Endothelial cell of umbilical vein (primary cell): ENCODE results near the gene TYROBP. TPM values are rescaled to one million over a fixed set of nuclear protein-coding genes. Genes with fewer than 3 reads are reported as not detected.

Experiments used
- BruUV-seq: library from RNA; stranded (reverse); fragments of 400-500 nt; replicated peaks from 2 replicates; lab custom pipeline; 2021; lab: Mats Ljungman, UMichigan
- CTCF ChIA-PET: fragments of 300-600, 350-600 bp; sonication (Branson Sonifier 250); formaldehyde crosslinking; loops from one replicate; lab custom pipeline; 2021; ENCODE audit warnings: antibody characterized with exemption, inconsistent platforms; lab: Charles Lee
- POLR2A ChIA-PET: fragments of 300-600, 350-600 bp; sonication (Branson Sonifier 250); formaldehyde crosslinking; loops from one replicate; lab custom pipeline; 2021; ENCODE audit warnings: antibody characterized with exemption, inconsistent platforms; lab: Charles Lee
- DNase-seq: peaks from one replicate; pipeline ENCODE4 v3.0.0-alpha.2; 2011; ENCODE audit warnings: low read depth, low spot score
- FAIRE-seq: peaks from 2 replicates; lab custom pipeline; 2011; peaks lifted over from hg19 to GRCh38; lab: Jason Lieb, UNC
- H2AFZ ChIP-seq: 2 replicates; pipeline ENCODE4 v1.6.0; 2012; ENCODE audit warnings: low read depth, low read length, control low read depth, inconsistent platforms
- H3K27ac ChIP-seq: 2 replicates; pipeline ENCODE4 v1.5.1; 2011; ENCODE audit warnings: low read depth, mild to moderate bottlenecking, control low read depth, low read length, moderate library complexity; ENCODE audit not compliant: insufficient read depth
- H3K27me3 ChIP-seq, 2 experiments: 2 replicates each; pipeline versions ENCODE4 v1.6.0 to v1.6.1; 2011; ENCODE audit warnings: low read length in 2 of 2, mixed read lengths in 1 of 2; ENCODE audit not compliant: control insufficient read depth in 2 of 2, insufficient read depth in 2 of 2
- H3K36me3 ChIP-seq, 2 experiments: 2 replicates in 1 of 2; 3 replicates in 1 of 2; pipeline ENCODE4 v1.5.1; 2011; ENCODE audit warnings: low read length in 2 of 2, mild to moderate bottlenecking in 1 of 2, moderate library complexity in 1 of 2; ENCODE audit not compliant: control insufficient read depth in 2 of 2, insufficient read depth in 2 of 2; ENCODE audit errors: extremely low read depth in 1 of 2
- H3K4me1 ChIP-seq: 3 replicates; pipeline ENCODE4 v1.5.1; 2011; ENCODE audit warnings: mild to moderate bottlenecking, low read length; ENCODE audit not compliant: control insufficient read depth, insufficient read depth; ENCODE audit errors: extremely low read depth
- H3K4me2 ChIP-seq: 2 replicates; pipeline ENCODE4 v1.6.1; 2011; ENCODE audit warnings: low read length, control low read depth, mixed read lengths; ENCODE audit not compliant: insufficient read depth
- H3K4me3 ChIP-seq, 3 experiments: fragments of 200-600 bp in 1 of 3; sonication (generic), shearing (Covaris generic) in 1 of 3; replicated peaks in 1 of 3; 2 replicates each; pipeline ENCODE4 v1.5.1; 2011 to 2016; ENCODE audit warnings: control low read depth in 3 of 3, low read length in 3 of 3, mild to moderate bottlenecking in 2 of 3, inconsistent platforms in 1 of 3, low read depth in 1 of 3, moderate library complexity in 1 of 3; ENCODE audit not compliant: insufficient read depth in 1 of 3
- H3K79me2 ChIP-seq: 2 replicates; pipeline ENCODE4 v1.6.0; 2012; ENCODE audit warnings: low read length, inconsistent platforms; ENCODE audit not compliant: control insufficient read depth, insufficient read depth
- H3K9ac ChIP-seq: replicated peaks from 2 replicates; pipeline ENCODE3; 2011; ENCODE audit warnings: low read length, control low read depth; ENCODE audit not compliant: insufficient read depth; ENCODE audit errors: extremely low read depth
- H3K9me1 ChIP-seq: replicated peaks from 3 replicates; pipeline ENCODE4 v1.6.0; 2011; ENCODE audit warnings: mild to moderate bottlenecking, low read length; ENCODE audit not compliant: control insufficient read depth, insufficient read depth; ENCODE audit errors: extremely low read depth
- H3K9me3 ChIP-seq: replicated peaks from 2 replicates; pipeline ENCODE4 v1.5.1; 2012; ENCODE audit warnings: low read length, inconsistent platforms; ENCODE audit not compliant: control insufficient read depth, insufficient read depth
- H4K20me1 ChIP-seq: replicated peaks from 2 replicates; pipeline ENCODE3; 2011; ENCODE audit warnings: mild to moderate bottlenecking, low read length; ENCODE audit not compliant: control insufficient read depth, insufficient read depth; ENCODE audit errors: extremely low read depth
- CTCF ChIP-seq, 2 donors: IDR thresholded peaks; 1 replicate in 1 of 2; 2 replicates in 1 of 2; pipeline ENCODE4 v1.5.1; 2011; ENCODE audit warnings: low read length in 2 of 2, mild to moderate bottlenecking in 2 of 2, moderate library complexity in 2 of 2, control low read depth in 1 of 2, inconsistent platforms in 1 of 2, low read depth in 1 of 2; ENCODE audit not compliant: insufficient read depth in 1 of 2; ENCODE audit errors: extremely low read depth in 1 of 2
- EZH2 ChIP-seq: IDR thresholded peaks from 2 replicates; pipeline ENCODE4 v1.6.1; 2012; ENCODE audit warnings: borderline replicate concordance, low read depth, mild to moderate bottlenecking, moderate library complexity, low read length, inconsistent platforms; ENCODE audit not compliant: severe bottlenecking
- FOS ChIP-seq: IDR thresholded peaks from 2 replicates; pipeline ENCODE4 v1.6.1; 2011; ENCODE audit warnings: mild to moderate bottlenecking, low read length, moderate library complexity, borderline replicate concordance; ENCODE audit not compliant: insufficient read depth
- GATA2 ChIP-seq: IDR thresholded peaks from 2 replicates; pipeline ENCODE4 v1.7.0; 2011; ENCODE audit warnings: low read depth, mild to moderate bottlenecking, moderate library complexity, mixed read lengths, low read length; ENCODE audit not compliant: insufficient read length, insufficient read depth
- JUN ChIP-seq: IDR thresholded peaks from 2 replicates; pipeline ENCODE4 v1.6.1; 2011; ENCODE audit warnings: borderline replicate concordance, low read depth; ENCODE audit not compliant: insufficient read length, insufficient read depth
- MAX ChIP-seq: IDR thresholded peaks from 2 replicates; pipeline ENCODE4 v1.6.1; 2011; ENCODE audit not compliant: insufficient read depth, insufficient read length
- MYC ChIP-seq: IDR thresholded peaks from one replicate; pipeline ENCODE4 v1.6.1; 2011; ENCODE audit warnings: mild to moderate bottlenecking, low read depth, low read length
- POLR2A ChIP-seq: IDR thresholded peaks from 2 replicates; pipeline ENCODE4 v1.6.1; 2012; ENCODE audit warnings: low read depth, mild to moderate bottlenecking, control low read depth, low read length
- POLR2AphosphoS5 ChIP-seq: IDR thresholded peaks from 2 replicates; pipeline ENCODE4 v1.6.1; 2012; ENCODE audit warnings: low read depth, mild to moderate bottlenecking, control low read depth, low read length, moderate library complexity; ENCODE audit not compliant: insufficient read depth
- dilution Hi-C: fragments of 300-500 bp; cut with MboI; formaldehyde crosslinking; loops from one replicate; pipeline ENCODE4 v1.15.0; 2019; ENCODE audit warnings: low sequenced_read_pairs; ENCODE audit not compliant: extremely low pct_ligation_motif_present
- intact Hi-C: fragments of 100-400 bp; cut with micrococcal nuclease; formaldehyde crosslinking; loops from one replicate; pipeline ENCODE4 v1.10.0; 2022
- polyA plus RNA-seq, 4 experiments: library from polyadenylated mRNA; depleted of rRNA in 3 of 4; stranded (reverse) in 3 of 4; unstranded in 1 of 4; fragments of >200 nt; gene quantifications; 2 replicates each; pipeline versions ENCODE4 v1.2.1 to v1.2.3, GENCODE V29; 2011 to 2012; ENCODE audit warnings: missing spikeins in 1 of 4
- total RNA-seq: library from RNA; stranded (reverse); gene quantifications from 2 replicates; pipeline ENCODE4 v1.2.3, GENCODE V29; 2021

The TYROBP gene
- total and polyA plus RNA-seq, 2 donors (not counting 3 experiments of a cell fraction or from before 2014, with no cell fraction given), result not detected

- BruUV-seq, result no TSS peak
- CTCF ChIA-PET, result interaction anchor here (1.5 kb wide), 1 partner anchor 10 kb away, joined by 3 read pairs; no protein-coding TSS in a partner anchor
- no peak for FAIRE-seq
Observed at GRCh38 chr19:35921012-35921411, 12.9 kb upstream of the TYROBP start.

More at GRCh38 chr19:35921012-35921411, 12.9 kb upstream of the TYROBP start:
- no peak overlapping the region for H2AFZ ChIP-seq
- H3K9me1 ChIP-seq, result no peaks in the 10 kb centered on the region
- no peak overlapping the region for H3K4me3 ChIP-seq
- dilution Hi-C loops, result no loop called here
- no peaks in the 10 kb centered on the region for H3K4me1 ChIP-seq
- no peak overlapping the region for H3K9ac ChIP-seq
- H3K79me2 ChIP-seq, result no peaks in the 10 kb centered on the region
- H3K4me2 ChIP-seq, result no peak overlapping the region
- no peaks in the 10 kb centered on the region for H4K20me1 ChIP-seq
- TF ChIP-seq FOS (no peak), MAX (no peak), JUN (no peak), GATA2 (no peak), POLR2A (no peak), POLR2AphosphoS5 (no peak), EZH2 (no peak), CTCF (IDR thresholded peaks at IDR 0.05; ENCODE audit: extremely low read depth in 1 of 2, insufficient read depth in 1 of 2, low read depth in 1 of 2, low read length in 2 of 2) (no peak), MYC (no peak)
- POLR2A ChIA-PET, result no interaction called here
- no peaks in the 10 kb centered on the region for H3K36me3 ChIP-seq
- intact Hi-C loops, result no loop called here
- no peaks in the 10 kb centered on the region for H3K9me3 ChIP-seq
- no peak for DNase-seq
- H3K27ac ChIP-seq, result no peak overlapping the region
- peaks cover 0 to 2% of the 10 kb centered on the region in 2 experiments for H3K27me3 ChIP-seq
